ENCODE results near the gene BMPR1B. TPM values are rescaled to one million over a fixed set of nuclear protein-coding genes. Genes with fewer than 3 reads are reported as not detected.

The BMPR1B gene
- 0.14 and 0.55 TPM in 2 replicates for total RNA-seq

GRCh38 chr4:94757192-94758140 lies at the start of gene BMPR1B:
Gene BMPR1B, plus strand, starts transcription at chr4:94757955. Its CDS starts 346,470 bp downstream, at chr4:95104425.

